ENCODE results near the gene RANBP9. TPM values are rescaled to one million over a fixed set of nuclear protein-coding genes. Genes with fewer than 3 reads are reported as not detected.

RANBP9 gene
- total and polyA plus RNA-seq, 9 of the 15 experiments (the other 6 are each of a cell fraction or from before 2014, with no cell fraction given): 27.5 to 130 (median 61.5) TPM

- TF ChIP-seq, protein P1, sequence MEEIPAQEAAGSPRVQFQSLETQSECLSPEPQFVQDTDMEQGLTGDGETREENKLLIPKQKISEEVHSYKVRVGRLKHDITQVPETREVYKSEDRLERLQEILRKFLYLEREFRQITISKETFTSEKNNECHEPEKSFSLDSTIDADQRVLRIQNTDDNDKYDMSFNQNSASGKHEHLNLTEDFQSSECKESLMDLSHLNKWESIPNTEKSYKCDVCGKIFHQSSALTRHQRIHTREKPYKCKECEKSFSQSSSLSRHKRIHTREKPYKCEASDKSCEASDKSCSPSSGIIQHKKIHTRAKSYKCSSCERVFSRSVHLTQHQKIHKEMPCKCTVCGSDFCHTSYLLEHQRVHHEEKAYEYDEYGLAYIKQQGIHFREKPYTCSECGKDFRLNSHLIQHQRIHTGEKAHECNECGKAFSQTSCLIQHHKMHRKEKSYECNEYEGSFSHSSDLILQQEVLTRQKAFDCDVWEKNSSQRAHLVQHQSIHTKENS (CRISPR knock-in tag; IDR thresholded peaks at IDR 0.05): no peak
- TF ChIP-seq KDM4B (IDR thresholded peaks at IDR 0.05; ENCODE audit: borderline replicate concordance in 2 of 2, low read depth in 1 of 2) (no peak), PML (IDR thresholded peaks at IDR 0.05; ENCODE audit: low read length) (no peak), ZBTB8A (IDR thresholded peaks at IDR 0.05; ENCODE audit: partially characterized antibody) (no peak), DNMT1 (IDR thresholded peaks at IDR 0.05) (no peak), CREM (IDR thresholded peaks at IDR 0.05; ENCODE audit: low read depth) (no peak), SRF (CRISPR knock-in tag; IDR thresholded peaks at IDR 0.05) (no peak), TCF7 (IDR thresholded peaks at IDR 0.05; ENCODE audit: borderline replicate concordance) (no peak), DEAF1 (CRISPR knock-in tag; IDR thresholded peaks at IDR 0.05) (no peak), FOXP1 (CRISPR knock-in tag; IDR thresholded peaks at IDR 0.05) (no peak), HDGF (IDR thresholded peaks at IDR 0.05) (no peak)
Measured at GRCh38 chr6:13593720-13594119, 117.9 kb downstream of the RANBP9 start.

More at GRCh38 chr6:13593720-13594119, 117.9 kb downstream of the RANBP9 start:
- Histone ChIP-seq H3K36me3 (ENCODE audit: control insufficient read depth, insufficient read depth, low read length) (peaks cover 34% of the 10 kb centered on the region), H2AFZ (ENCODE audit: low read depth, low read length) (no peak overlapping the region), H3K4me3 (no peak overlapping the region), H4K20me1 (replicated peaks; ENCODE audit: control insufficient read depth, insufficient read depth, low read length) (no peaks in the 10 kb centered on the region), H3K27me3 (ENCODE audit: control insufficient read depth in 2 of 2, insufficient read depth in 2 of 2, low read length in 2 of 2) (no peaks in the 10 kb centered on the region), H3K9me1 (ENCODE audit: control insufficient read depth, insufficient read depth, low read length) (no peaks in the 10 kb centered on the region), H3K79me2 (ENCODE audit: control insufficient read depth, insufficient read depth, low read length) (no peaks in the 10 kb centered on the region), H3K9me3 (replicated peaks; ENCODE audit: control insufficient read depth, insufficient read depth, low read depth, low read length) (no peaks in the 10 kb centered on the region), H3K4me1 (replicated peaks in 1 of 2; ENCODE audit: control insufficient read depth in 2 of 2, insufficient read depth in 2 of 2, low read length in 2 of 2) (peaks cover 0 to 5% of the 10 kb centered on the region in 2 experiments; a peak in 2 of 5 replicates), H3K27ac (ENCODE audit: extremely low read depth, low read depth, low read length) (no peak overlapping the region), H3K4me2 (ENCODE audit: insufficient read depth, low read length) (no peak overlapping the region), H3K9ac (ENCODE audit: insufficient read depth in 1 of 2, low read depth in 2 of 2, low read length in 2 of 2) (no peak overlapping the region)
- in situ Hi-C loops (cut with MboI) (no loop called here), intact Hi-C loops (cut with micrococcal nuclease) (no loop called here)
- WGBS (ENCODE audit: insufficient coverage, low coverage, missing lambda C conversion rate): 49% methylated on average over 6 of the region's 6 CpGs
- ATAC-seq (no peak), FAIRE-seq (no peak), DNase-seq (ENCODE audit: extremely low read depth in 1 of 4, low spot score in 3 of 4) (no peak)
- ChIA-PET POLR2A (interaction anchor here (0.5 to 0.9 kb wide), 2 partner anchors 10 to 1480 kb away, joined by 3 read pairs; no protein-coding TSS in a partner anchor), CTCF (ENCODE audit: low intra/inter-chr PET ratio) (no interaction called here)
- BruUV-seq (replicated peaks): no TSS peak

All from K562 (cell line).